ENCODE data around the gene PLD4.

PLD4 gene

GRCh38 chr14:104974146-104974541 is 49.5 kb downstream of the PLD4 start:
- DNase-seq (ENCODE audit: low spot score) = no peak

- no peak for DNase-seq (ENCODE audit: low spot score)
Measured at GRCh38 chr14:104974665-104975390, 50.1 kb downstream of the PLD4 start.

- DNase-seq (ENCODE audit: low spot score) = no peak
Measured at GRCh38 chr14:104975481-104976197, 51.0 kb downstream of the PLD4 start.

- peak; percentile 64 for DNase-seq (ENCODE audit: low spot score)
Measured at GRCh38 chr14:104976198-104977007, 51.7 kb downstream of the PLD4 start.

GRCh38 chr14:104977008-104977680 is 52.5 kb downstream of the PLD4 start:
- DNase-seq (ENCODE audit: low spot score) = no peak

- DNase-seq (ENCODE audit: low spot score) = peak; percentile 63
Measured at GRCh38 chr14:104977681-104978653, 53.3 kb downstream of the PLD4 start, which contains the start of gene AHNAK2. Gene AHNAK2, minus strand, starts transcription at chr14:104978374. Its CDS starts 137 bp downstream, at chr14:104978237.

- no peak for DNase-seq (ENCODE audit: low spot score)
Measured at GRCh38 chr14:104978746-104979691, 54.3 kb downstream of the PLD4 start.

- no peak for DNase-seq (ENCODE audit: low spot score)
Measured at GRCh38 chr14:104979758-104980610, 55.3 kb downstream of the PLD4 start.

GRCh38 chr14:104980611-104981531 is 56.2 kb downstream of the PLD4 start:
- DNase-seq (ENCODE audit: low spot score) = no peak

- DNase-seq (ENCODE audit: low spot score) = no peak
Measured at GRCh38 chr14:104981699-104982541, 57.2 kb downstream of the PLD4 start.

- DNase-seq (ENCODE audit: low spot score) = no peak
Measured at GRCh38 chr14:104982548-104983230, 58.0 kb downstream of the PLD4 start.

Measured in SK-N-DZ (cell line).